Heart right ventricle (tissue), 16 donors: ENCODE results near the gene RELCH. TPM values are rescaled to one million over a fixed set of nuclear protein-coding genes. Genes with fewer than 3 reads are reported as not detected.

ENCODE experiments used
- ATAC-seq, 8 donors: fragments of 200-7000 bp; cut with Tn5 transposase; one replicate each; pipeline ENCODE4 v1.9.1; 2020; ENCODE audit warnings: mild to moderate bottlenecking in 8 of 8, moderate library complexity in 8 of 8, moderate number of reproducible peaks in 1 of 8
- DNase-seq, 2 donors: peaks; one replicate each; pipeline ENCODE4 v3.0.0-alpha.2; 2020
- H3K27ac ChIP-seq, 10 donors: fragments of 200-600 bp; sonication (generic) in 2 of 10; one replicate each; pipeline versions ENCODE4 v1.5.0 to v1.8.0; 2020 to 2022; ENCODE audit warnings: mild to moderate bottlenecking in 3 of 10
- H3K27me3 ChIP-seq, 7 donors: fragments of 200-600 bp; one replicate each; pipeline ENCODE4 v1.8.0; 2021 to 2022; ENCODE audit warnings: mild to moderate bottlenecking in 2 of 7
- H3K36me3 ChIP-seq, 9 donors: fragments of 200-600 bp; sonication (generic) in 1 of 9; one replicate each; pipeline versions ENCODE4 v1.5.0 to v1.8.0; 2020 to 2022; ENCODE audit warnings: mild to moderate bottlenecking in 2 of 9
- H3K4me1 ChIP-seq, 9 donors: fragments of 200-600 bp; sonication (generic) in 1 of 9; one replicate each; pipeline versions ENCODE4 v1.5.0 to v1.8.0; 2020 to 2022; ENCODE audit warnings: mild to moderate bottlenecking in 4 of 9
- H3K4me3 ChIP-seq, 10 donors: fragments of 200-600 bp; sonication (generic) in 2 of 10; one replicate each; pipeline versions ENCODE4 v1.5.0 to v1.8.0; 2020 to 2022; ENCODE audit warnings: mild to moderate bottlenecking in 7 of 10, moderate library complexity in 2 of 10
- H3K9me3 ChIP-seq, 11 donors: fragments of 200-600 bp in 10 of 11; sonication (generic) in 2 of 11; one replicate each; pipeline versions ENCODE4 v1.5.0 to v1.8.0; 2013 to 2022; ENCODE audit warnings: mild to moderate bottlenecking in 2 of 11, control low read depth in 1 of 11, moderate library complexity in 1 of 11
- CTCF ChIP-seq, 9 donors: fragments of 200-600 bp; sonication (generic) in 2 of 9; IDR thresholded peaks; one replicate each; pipeline versions ENCODE4 v1.5.0 to v1.8.0; 2021 to 2022; ENCODE audit warnings: antibody characterized with exemption in 9 of 9, mild to moderate bottlenecking in 5 of 9, moderate library complexity in 1 of 9
- WGBS, 2 donors: extraction: QIAGEN DNeasy Blood & Tissue Kit; methylation state at CpG; one replicate each; pipeline ENCODE4 v1.1.7; 2013; ENCODE audit warnings: inconsistent platforms in 1 of 2; 5-methylcytosine and 5-hydroxymethylcytosine counted together
- intact Hi-C, 10 donors: fragments of 100-400 bp; cut with DNase I; formaldehyde crosslinking; loops; one replicate each; pipeline versions ENCODE4 v1.11.1 to v1.14.2; 2022
- polyA plus RNA-seq, 2 donors: library from polyadenylated mRNA; stranded (reverse); fragments of 200-250 nt; gene quantifications; one replicate each; pipeline ENCODE4 v1.2.3, GENCODE V29; 2013
- total RNA-seq, 10 donors: library from RNA; stranded (reverse); fragmentation: NEBNext Ultra II Directional in 3 of 10; extraction: Animal tissue kit (Norgen Biotek cat#: 25700) in 3 of 10; gene quantifications; one replicate each; pipeline versions ENCODE4 v1.2.1 to v1.2.4, GENCODE V29; 2021 to 2023
- donor health status: Arrhythmogenic right ventricular cardiomyopathy.
- donor health status: ischemic (EF 13 %, LVEDD 7.1; RV severe dilation, severe dysfunction).
- donor health status: healthy with polysubstance abuse.
- donor health status: DM: no; HTN: yes; CAD: no.
- donor health status: DM: no; HTN: no; CAD: no.
- donor health status: ischemic (EF 25% LVEDD 6.9; RV normal size, moderate dysfunction).
- donor health status: ischemic (EF 25% LVEDD 5.7; RV mildly dilated, moderate dysfunction).
- donor health status: healthy.
- donor health status: DM: yes; HTN: yes; CAD: no.
- donor health status: Ischemic cardiomyopathy.
- donor health status: ischemic (EF 35%, LVEDD 5.7; RV mildly dilated, moderate dysfunction).
- donor health status: nonischemic (EF 11% LVEDD 7.7; RV severe dilation, severe dysfunction).
- donor health status: DM: yes; HTN: yes; CAD: no.
- donor health status: PGD.
- donor health status: ischemic (EF 29% LVEDD 5.4; RV normal size, mild dysfunction).
- donor health status: nonischemic (EF 23%, LVEDD 6.1; RV moderate dilation, normal function).

Gene RELCH
- total and polyA plus RNA-seq, 12 donors = 4.1 to 21.0 (median 15.8) TPM

GRCh38 chr18:62248313-62248712 lies 61.3 kb downstream of the RELCH start:
- Histone ChIP-seq H3K9me3 (no peaks in the 10 kb centered on the region), H3K27ac (no peak overlapping the region), H3K27me3 (no peaks in the 10 kb centered on the region), H3K36me3 (peaks cover 0 to 76% (median 8%) of the 10 kb centered on the region in 9 donors), H3K4me3 (no peak overlapping the region), H3K4me1 (no peaks in the 10 kb centered on the region)
- no peak for ATAC-seq
- WGBS, 2 donors = 67 to 72% methylated on average over 1 of the region's 1 CpG
- no peak for DNase-seq
- intact Hi-C loops = loop anchor here in 7 of 10 donors (2.0 to 5.0 kb wide), 4 partner anchors 61 to 66 kb away; partner anchors contain the start of genes PIGN (in 5 of the 7) and RELCH (in 5 of the 7)
- no peak for TF ChIP-seq CTCF (IDR thresholded peaks at IDR 0.05)

- DNase-seq (peak; percentile 13 to 53), ATAC-seq (no peak)
- H3K4me1 ChIP-seq = no peaks in the 10 kb centered on the region
- intact Hi-C loops = loop anchor here (1.0 to 5.0 kb wide), 6 partner anchors 62 to 67 kb away; partner anchors contain the start of genes PIGN (in 5 of the 10) and RELCH (in 5 of the 10)
- peak; percentile 56 to 89 (median 85) for TF ChIP-seq CTCF (IDR thresholded peaks at IDR 0.05)
- 69 to 81% methylated on average over 3 of the region's 3 CpGs for WGBS, 2 donors
- no peak overlapping the region for H3K4me3 ChIP-seq
- H3K36me3 ChIP-seq = peaks cover 0 to 74% (median 5%) of the 10 kb centered on the region in 9 donors
- no peak overlapping the region for H3K27ac ChIP-seq
- H3K9me3 ChIP-seq = no peaks in the 10 kb centered on the region
- H3K27me3 ChIP-seq = no peaks in the 10 kb centered on the region
Observed at GRCh38 chr18:62249478-62250097, 62.5 kb downstream of the RELCH start.

GRCh38 chr18:62250475-62250874 lies 63.4 kb downstream of the RELCH start:
- ATAC-seq (no peak), DNase-seq (no peak)
- H3K4me1 ChIP-seq = no peaks in the 10 kb centered on the region
- H3K9me3 ChIP-seq = no peaks in the 10 kb centered on the region
- H3K27ac ChIP-seq = no peak overlapping the region
- 85 to 96% methylated on average over 2 of the region's 2 CpGs for WGBS, 2 donors
- intact Hi-C loops = loop anchor here in 2 of 10 donors (1.0 to 5.0 kb wide), 2 partner anchors 66 to 68 kb away; no protein-coding TSS in a partner anchor
- TF ChIP-seq CTCF (IDR thresholded peaks at IDR 0.05) = no peak
- H3K4me3 ChIP-seq = no peak overlapping the region
- no peaks in the 10 kb centered on the region for H3K27me3 ChIP-seq
- H3K36me3 ChIP-seq = peaks cover 0 to 74% (median 5%) of the 10 kb centered on the region in 9 donors

- Histone ChIP-seq H3K27me3 (no peaks in the 10 kb centered on the region), H3K36me3 (peaks cover 0 to 97% (median 37%) of the 10 kb centered on the region in 9 donors), H3K4me3 (no peak overlapping the region), H3K27ac (no peak overlapping the region), H3K9me3 (no peaks in the 10 kb centered on the region), H3K4me1 (peaks cover 0 to 7% (median 0%) of the 10 kb centered on the region in 9 donors)
- ATAC-seq = no peak
- intact Hi-C loops = no loop called here
- no peak for TF ChIP-seq CTCF (IDR thresholded peaks at IDR 0.05)
- no peak for DNase-seq
Observed at GRCh38 chr18:62258093-62258492, 71.0 kb downstream of the RELCH start.
